K562 (cell line): ENCODE data around the gene LSM12. TPM values are rescaled to one million over a fixed set of nuclear protein-coding genes. Genes with fewer than 3 reads are reported as not detected.

Experiments used
- ASH1L ChIP-seq: fragments of 450-650 bp; IDR thresholded peaks from 2 replicates; pipeline ENCODE4 v1.6.1; 2018; ENCODE audit warnings: borderline replicate concordance, mild to moderate bottlenecking, low read depth; ENCODE audit not compliant: partially characterized antibody
- DDX20 ChIP-seq: fragments of 450-650 bp; IDR thresholded peaks from 2 replicates; pipeline ENCODE4 v1.6.1; 2016; ENCODE audit warnings: missing genetic modification characterization, low read depth, mild to moderate bottlenecking, missing compliant biosample characterization, moderate library complexity
- GABPB2 ChIP-seq: fragments of 250-450 bp; sonication (Bioruptor Pico); conservative IDR thresholded peaks from 2 replicates; pipeline ENCODE4 v1.5.1; 2021; ENCODE audit warnings: mild to moderate bottlenecking
- KLF1 ChIP-seq: fragments of 450-650 bp; IDR thresholded peaks from 2 replicates; pipeline ENCODE4 v1.6.1; 2016; ENCODE audit warnings: missing genetic modification characterization, missing compliant biosample characterization
- MCM3 ChIP-seq: fragments of 450-650 bp; IDR thresholded peaks from 2 replicates; pipeline ENCODE4 v1.6.1; 2016
- NFXL1 ChIP-seq: fragments of 450-650 bp; formaldehyde crosslinking; IDR thresholded peaks from 2 replicates; pipeline ENCODE4 v1.4.0; 2021; ENCODE audit warnings: mild to moderate bottlenecking
- NR2C2 ChIP-seq, 2 experiments: fragments of 200-800 bp in 1 of 2; sonication (Bioruptor generic) in 1 of 2; sonication (generic) in 1 of 2; formaldehyde crosslinking in 1 of 2; IDR thresholded peaks; 2 replicates each; pipeline versions ENCODE4 v1.6.1 to v1.8.0; 2016 to 2022; ENCODE audit warnings: mild to moderate bottlenecking in 1 of 2, missing compliant biosample characterization in 1 of 2, missing genetic modification characterization in 1 of 2, missing genetic modification reagents in 1 of 2
- NUFIP1 ChIP-seq: fragments of 450-650 bp; IDR thresholded peaks from 2 replicates; pipeline ENCODE4 v1.6.1; 2018; ENCODE audit not compliant: partially characterized antibody
- SIN3A ChIP-seq, 2 experiments: fragments of 150-350 bp in 1 of 2; IDR thresholded peaks; 2 replicates each; pipeline ENCODE4 v1.6.1; 2011 to 2016; ENCODE audit warnings: borderline replicate concordance in 2 of 2, low read depth in 2 of 2, low read length in 2 of 2, mild to moderate bottlenecking in 2 of 2, moderate library complexity in 2 of 2; ENCODE audit not compliant: control insufficient read depth in 1 of 2
- SMAD1 ChIP-seq: fragments of 150-350 bp; IDR thresholded peaks from 2 replicates; pipeline ENCODE4 v1.6.1; 2014; ENCODE audit warnings: low read length, low read depth; ENCODE audit not compliant: partially characterized antibody
- SMC3 ChIP-seq: conservative IDR thresholded peaks from 2 replicates; pipeline ENCODE4 v1.6.1; 2011; ENCODE audit warnings: low read depth, low read length, improper control_type of control experiment; ENCODE audit not compliant: insufficient read depth
- XRCC4 ChIP-seq: IDR thresholded peaks from one replicate; pipeline ENCODE4 v1.6.1; 2011; ENCODE audit not compliant: insufficient read depth, insufficient read length; ENCODE audit errors: extremely low read depth
- ZNF134 ChIP-seq: fragments of 250-450 bp; sonication (Bioruptor Pico); conservative IDR thresholded peaks from 2 replicates; pipeline ENCODE4 v1.4.0; 2020
- ZNF217 ChIP-seq: sonication (generic); formaldehyde crosslinking; IDR thresholded peaks from 2 replicates; pipeline ENCODE4 v1.8.0; 2022; ENCODE audit warnings: mild to moderate bottlenecking, missing genetic modification reagents
- ZNF282 ChIP-seq: sonication (generic); formaldehyde crosslinking; IDR thresholded peaks from 2 replicates; pipeline ENCODE4 v1.8.1; 2023; ENCODE audit warnings: missing genetic modification reagents
- ZNF584 ChIP-seq: fragments of 200-800 bp; sonication (Bioruptor generic); IDR thresholded peaks from 2 replicates; pipeline ENCODE4 v1.6.1; 2016; ENCODE audit warnings: low read depth, mild to moderate bottlenecking, missing genetic modification characterization, missing compliant biosample characterization
- ZNF609 ChIP-seq: sonication (generic); formaldehyde crosslinking; IDR thresholded peaks from 2 replicates; pipeline ENCODE4 v1.8.1; 2023; ENCODE audit warnings: missing genetic modification reagents, mild to moderate bottlenecking, borderline replicate concordance
- ZNF644 ChIP-seq: fragments of 200-800 bp; sonication (Bioruptor generic); IDR thresholded peaks from 2 replicates; pipeline ENCODE4 v1.6.1; 2016; ENCODE audit warnings: low read depth, missing genetic modification characterization, missing compliant biosample characterization
- ZNF830 ChIP-seq: fragments of 250-450 bp; sonication (Bioruptor Pico); IDR thresholded peaks from 2 replicates; pipeline ENCODE4 v1.5.0; 2021; ENCODE audit warnings: mild to moderate bottlenecking
- polyA plus RNA-seq, 8 experiments: library from polyadenylated mRNA; depleted of rRNA in 4 of 8; stranded (reverse) in 5 of 8; unstranded in 3 of 8; fragments of >200 nt; fragmentation: Nextera tagmentation in 2 of 8; fragmentation: Illumina TruSeq in 1 of 8; extraction: Ambion mirVana in 2 of 8; extraction: Trizol in 1 of 8; gene quantifications; 2 replicates each; pipeline versions ENCODE4 v1.2.1 to v1.2.3, GENCODE V29; 2011 to 2014; ENCODE audit warnings: inconsistent platforms in 1 of 8, missing spikeins in 1 of 8
- total RNA-seq, 7 experiments: library from RNA; depleted of rRNA in 6 of 7; stranded (reverse); fragments of >200 nt in 6 of 7; fragmentation: Illumina TruSeq in 2 of 7; extraction: Trizol in 2 of 7; gene quantifications; 2 replicates each; pipeline versions ENCODE4 v1.2.1 to v1.2.3, GENCODE V29; 2011 to 2021; ENCODE audit warnings: low replicate concordance in 1 of 7
- TF ChIP-seq, protein P1 (sequence below), 2 experiments: IDR thresholded peaks in 1 of 2; conservative IDR thresholded peaks in 1 of 2; 2 replicates each; pipeline ENCODE4 v1.6.1; 2016; ENCODE audit warnings: low read depth in 2 of 2, mild to moderate bottlenecking in 1 of 2, missing compliant biosample characterization in 1 of 2, missing genetic modification characterization in 1 of 2, moderate library complexity in 1 of 2

LSM12 gene
- total and polyA plus RNA-seq, 9 of the 15 experiments (the other 6 are each of a cell fraction or from before 2014, with no cell fraction given), result 53.0 to 258 (median 89.3) TPM

GRCh38 chr17:44066204-44066930 lies at the start of gene LSM12 (continued):
- no peak for TF ChIP-seq SIN3A (IDR thresholded peaks at IDR 0.05; ENCODE audit: borderline replicate concordance in 2 of 2, control insufficient read depth in 1 of 2, low read depth in 2 of 2, low read length in 2 of 2)
- TF ChIP-seq KLF1 (tag), result peak; percentile 59; the same call in 1 of the 2 replicates
- no peak for TF ChIP-seq XRCC4
- TF ChIP-seq, protein P1, sequence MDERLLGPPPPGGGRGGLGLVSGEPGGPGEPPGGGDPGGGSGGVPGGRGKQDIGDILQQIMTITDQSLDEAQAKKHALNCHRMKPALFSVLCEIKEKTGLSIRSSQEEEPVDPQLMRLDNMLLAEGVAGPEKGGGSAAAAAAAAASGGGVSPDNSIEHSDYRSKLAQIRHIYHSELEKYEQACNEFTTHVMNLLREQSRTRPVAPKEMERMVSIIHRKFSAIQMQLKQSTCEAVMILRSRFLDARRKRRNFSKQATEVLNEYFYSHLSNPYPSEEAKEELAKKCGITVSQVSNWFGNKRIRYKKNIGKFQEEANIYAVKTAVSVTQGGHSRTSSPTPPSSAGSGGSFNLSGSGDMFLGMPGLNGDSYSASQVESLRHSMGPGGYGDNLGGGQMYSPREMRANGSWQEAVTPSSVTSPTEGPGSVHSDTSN (CRISPR knock-in tag; IDR thresholded peaks at IDR 0.05; ENCODE audit: low read depth), result no peak
- TF ChIP-seq, protein P1 (tag; conservative IDR thresholded peaks at IDR 0.05; ENCODE audit: low read depth), result no peak
- TF ChIP-seq SMAD1, result peak; percentile 55
- TF ChIP-seq ZNF644 (tag), result no peak
- TF ChIP-seq SMC3, result no peak
- no peak for TF ChIP-seq DDX20 (tag)
- TF ChIP-seq ZNF584 (CRISPR knock-in tag), result no peak
- no peak for TF ChIP-seq NR2C2 (CRISPR knock-in tag; IDR thresholded peaks at IDR 0.05)
- TF ChIP-seq NR2C2 (tag; IDR thresholded peaks at IDR 0.05), result no peak; the same call in none of the 2 replicates
- no peak for TF ChIP-seq MCM3
- no peak for TF ChIP-seq GABPB2
- no peak for TF ChIP-seq ZNF217 (CRISPR knock-in tag)
- no peak for TF ChIP-seq NUFIP1
- TF ChIP-seq ZNF830 (CRISPR knock-in tag), result no peak
- TF ChIP-seq ZNF282 (CRISPR knock-in tag), result no peak
- no peak for TF ChIP-seq ASH1L
- TF ChIP-seq NFXL1, result no peak
- TF ChIP-seq ZNF609 (CRISPR knock-in tag), result no peak
- no peak for TF ChIP-seq ZNF134 (CRISPR knock-in tag)
